ENCODE results near the gene NCKAP5.

DNA sequence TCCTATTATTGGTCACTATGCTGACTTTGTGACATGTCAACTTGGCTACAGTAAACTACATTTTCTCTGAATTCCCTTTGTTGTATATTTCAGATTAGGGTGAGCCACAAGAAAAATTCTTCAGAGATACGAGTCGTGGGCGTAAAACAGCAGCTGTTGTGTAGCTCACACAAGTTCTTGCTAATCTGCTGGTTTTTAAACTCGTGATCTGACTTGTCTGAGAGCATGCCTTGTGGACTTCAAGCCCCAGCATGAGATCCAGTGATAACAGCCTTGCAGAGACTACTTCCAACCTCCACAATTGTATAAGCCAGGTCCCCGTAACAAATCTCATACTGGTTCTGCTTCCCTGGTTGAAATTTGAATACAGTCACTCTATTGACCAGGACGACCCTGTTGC, 638.5 kb downstream of the NCKAP5 start:
- TF ChIP-seq, protein P1, sequence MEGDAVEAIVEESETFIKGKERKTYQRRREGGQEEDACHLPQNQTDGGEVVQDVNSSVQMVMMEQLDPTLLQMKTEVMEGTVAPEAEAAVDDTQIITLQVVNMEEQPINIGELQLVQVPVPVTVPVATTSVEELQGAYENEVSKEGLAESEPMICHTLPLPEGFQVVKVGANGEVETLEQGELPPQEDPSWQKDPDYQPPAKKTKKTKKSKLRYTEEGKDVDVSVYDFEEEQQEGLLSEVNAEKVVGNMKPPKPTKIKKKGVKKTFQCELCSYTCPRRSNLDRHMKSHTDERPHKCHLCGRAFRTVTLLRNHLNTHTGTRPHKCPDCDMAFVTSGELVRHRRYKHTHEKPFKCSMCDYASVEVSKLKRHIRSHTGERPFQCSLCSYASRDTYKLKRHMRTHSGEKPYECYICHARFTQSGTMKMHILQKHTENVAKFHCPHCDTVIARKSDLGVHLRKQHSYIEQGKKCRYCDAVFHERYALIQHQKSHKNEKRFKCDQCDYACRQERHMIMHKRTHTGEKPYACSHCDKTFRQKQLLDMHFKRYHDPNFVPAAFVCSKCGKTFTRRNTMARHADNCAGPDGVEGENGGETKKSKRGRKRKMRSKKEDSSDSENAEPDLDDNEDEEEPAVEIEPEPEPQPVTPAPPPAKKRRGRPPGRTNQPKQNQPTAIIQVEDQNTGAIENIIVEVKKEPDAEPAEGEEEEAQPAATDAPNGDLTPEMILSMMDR (IDR thresholded peaks at IDR 0.05; ENCODE audit: low read depth, low read length, missing input control), result no peak
- no peak for TF ChIP-seq YY1 (IDR thresholded peaks at IDR 0.05)
- TF ChIP-seq, protein P2, sequence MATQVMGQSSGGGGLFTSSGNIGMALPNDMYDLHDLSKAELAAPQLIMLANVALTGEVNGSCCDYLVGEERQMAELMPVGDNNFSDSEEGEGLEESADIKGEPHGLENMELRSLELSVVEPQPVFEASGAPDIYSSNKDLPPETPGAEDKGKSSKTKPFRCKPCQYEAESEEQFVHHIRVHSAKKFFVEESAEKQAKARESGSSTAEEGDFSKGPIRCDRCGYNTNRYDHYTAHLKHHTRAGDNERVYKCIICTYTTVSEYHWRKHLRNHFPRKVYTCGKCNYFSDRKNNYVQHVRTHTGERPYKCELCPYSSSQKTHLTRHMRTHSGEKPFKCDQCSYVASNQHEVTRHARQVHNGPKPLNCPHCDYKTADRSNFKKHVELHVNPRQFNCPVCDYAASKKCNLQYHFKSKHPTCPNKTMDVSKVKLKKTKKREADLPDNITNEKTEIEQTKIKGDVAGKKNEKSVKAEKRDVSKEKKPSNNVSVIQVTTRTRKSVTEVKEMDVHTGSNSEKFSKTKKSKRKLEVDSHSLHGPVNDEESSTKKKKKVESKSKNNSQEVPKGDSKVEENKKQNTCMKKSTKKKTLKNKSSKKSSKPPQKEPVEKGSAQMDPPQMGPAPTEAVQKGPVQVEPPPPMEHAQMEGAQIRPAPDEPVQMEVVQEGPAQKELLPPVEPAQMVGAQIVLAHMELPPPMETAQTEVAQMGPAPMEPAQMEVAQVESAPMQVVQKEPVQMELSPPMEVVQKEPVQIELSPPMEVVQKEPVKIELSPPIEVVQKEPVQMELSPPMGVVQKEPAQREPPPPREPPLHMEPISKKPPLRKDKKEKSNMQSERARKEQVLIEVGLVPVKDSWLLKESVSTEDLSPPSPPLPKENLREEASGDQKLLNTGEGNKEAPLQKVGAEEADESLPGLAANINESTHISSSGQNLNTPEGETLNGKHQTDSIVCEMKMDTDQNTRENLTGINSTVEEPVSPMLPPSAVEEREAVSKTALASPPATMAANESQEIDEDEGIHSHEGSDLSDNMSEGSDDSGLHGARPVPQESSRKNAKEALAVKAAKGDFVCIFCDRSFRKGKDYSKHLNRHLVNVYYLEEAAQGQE (IDR thresholded peaks at IDR 0.05), result no peak
- TF ChIP-seq SP1 (IDR thresholded peaks at IDR 0.05), result no peak
- TF ChIP-seq TAF1 (conservative IDR thresholded peaks at IDR 0.05), result no peak
- TF ChIP-seq, protein P3, sequence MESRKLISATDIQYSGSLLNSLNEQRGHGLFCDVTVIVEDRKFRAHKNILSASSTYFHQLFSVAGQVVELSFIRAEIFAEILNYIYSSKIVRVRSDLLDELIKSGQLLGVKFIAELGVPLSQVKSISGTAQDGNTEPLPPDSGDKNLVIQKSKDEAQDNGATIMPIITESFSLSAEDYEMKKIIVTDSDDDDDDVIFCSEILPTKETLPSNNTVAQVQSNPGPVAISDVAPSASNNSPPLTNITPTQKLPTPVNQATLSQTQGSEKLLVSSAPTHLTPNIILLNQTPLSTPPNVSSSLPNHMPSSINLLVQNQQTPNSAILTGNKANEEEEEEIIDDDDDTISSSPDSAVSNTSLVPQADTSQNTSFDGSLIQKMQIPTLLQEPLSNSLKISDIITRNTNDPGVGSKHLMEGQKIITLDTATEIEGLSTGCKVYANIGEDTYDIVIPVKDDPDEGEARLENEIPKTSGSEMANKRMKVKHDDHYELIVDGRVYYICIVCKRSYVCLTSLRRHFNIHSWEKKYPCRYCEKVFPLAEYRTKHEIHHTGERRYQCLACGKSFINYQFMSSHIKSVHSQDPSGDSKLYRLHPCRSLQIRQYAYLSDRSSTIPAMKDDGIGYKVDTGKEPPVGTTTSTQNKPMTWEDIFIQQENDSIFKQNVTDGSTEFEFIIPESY (IDR thresholded peaks at IDR 0.05), result no peak
- TF ChIP-seq RXRA (IDR thresholded peaks at IDR 0.05), result no peak
- TF ChIP-seq, protein P4, sequence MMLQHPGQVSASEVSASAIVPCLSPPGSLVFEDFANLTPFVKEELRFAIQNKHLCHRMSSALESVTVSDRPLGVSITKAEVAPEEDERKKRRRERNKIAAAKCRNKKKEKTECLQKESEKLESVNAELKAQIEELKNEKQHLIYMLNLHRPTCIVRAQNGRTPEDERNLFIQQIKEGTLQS (IDR thresholded peaks at IDR 0.05), result no peak
- TF ChIP-seq JUND (IDR thresholded peaks at IDR 0.05), result no peak
- TF ChIP-seq, protein P5, sequence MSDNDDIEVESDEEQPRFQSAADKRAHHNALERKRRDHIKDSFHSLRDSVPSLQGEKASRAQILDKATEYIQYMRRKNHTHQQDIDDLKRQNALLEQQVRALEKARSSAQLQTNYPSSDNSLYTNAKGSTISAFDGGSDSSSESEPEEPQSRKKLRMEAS (IDR thresholded peaks at IDR 0.05), result no peak
